Erythroblast (primary cell): ENCODE results near the gene FAM3B.
A peak's percentile ranks its signal among the peaks of the same experiment; 100 is the strongest.
"Not testable (repeated sequence)": the region's sequence is repeated elsewhere in the genome, so short reads cannot be mapped to it uniquely, and the experiment has no call there.

ENCODE experiments used
- DNase-seq, 2 experiments: peaks; one replicate each; lab custom pipeline; 2025; lab: John Stamatoyannopoulos, UW
- GATA1 ChIP-seq: IDR thresholded peaks from 2 replicates; pipeline ENCODE4 v1.6.1; 2011; ENCODE audit warnings: low read depth, mild to moderate bottlenecking, control low read depth, low read length, moderate library complexity
- POLR2A ChIP-seq: IDR thresholded peaks from 2 replicates; pipeline ENCODE4 v1.6.1; 2011; ENCODE audit warnings: mild to moderate bottlenecking, low read length

FAM3B gene

DNA sequence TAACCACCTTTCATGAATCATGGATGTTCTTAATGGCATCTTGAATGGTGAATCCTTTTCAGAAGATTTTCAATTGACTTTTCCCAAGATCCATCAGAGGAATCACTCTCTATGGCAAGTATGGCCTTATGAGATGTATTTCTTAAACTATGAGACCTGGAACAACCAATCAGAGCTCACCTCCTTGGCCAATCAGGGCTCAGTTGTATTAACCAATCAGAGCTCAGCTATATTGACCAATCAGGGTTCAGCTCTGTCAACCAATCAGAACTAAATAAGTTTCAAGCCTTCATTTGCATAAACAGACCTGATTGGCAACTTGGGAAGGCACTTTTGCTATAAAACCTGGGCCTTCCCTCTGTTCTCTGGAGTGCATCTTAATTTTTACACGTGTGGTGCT lies 13.6 kb upstream of the FAM3B start:
- no peak for TF ChIP-seq POLR2A
- no peak for TF ChIP-seq GATA1
- peak in 1 of 2 experiments; percentile 4 for DNase-seq

DNA sequence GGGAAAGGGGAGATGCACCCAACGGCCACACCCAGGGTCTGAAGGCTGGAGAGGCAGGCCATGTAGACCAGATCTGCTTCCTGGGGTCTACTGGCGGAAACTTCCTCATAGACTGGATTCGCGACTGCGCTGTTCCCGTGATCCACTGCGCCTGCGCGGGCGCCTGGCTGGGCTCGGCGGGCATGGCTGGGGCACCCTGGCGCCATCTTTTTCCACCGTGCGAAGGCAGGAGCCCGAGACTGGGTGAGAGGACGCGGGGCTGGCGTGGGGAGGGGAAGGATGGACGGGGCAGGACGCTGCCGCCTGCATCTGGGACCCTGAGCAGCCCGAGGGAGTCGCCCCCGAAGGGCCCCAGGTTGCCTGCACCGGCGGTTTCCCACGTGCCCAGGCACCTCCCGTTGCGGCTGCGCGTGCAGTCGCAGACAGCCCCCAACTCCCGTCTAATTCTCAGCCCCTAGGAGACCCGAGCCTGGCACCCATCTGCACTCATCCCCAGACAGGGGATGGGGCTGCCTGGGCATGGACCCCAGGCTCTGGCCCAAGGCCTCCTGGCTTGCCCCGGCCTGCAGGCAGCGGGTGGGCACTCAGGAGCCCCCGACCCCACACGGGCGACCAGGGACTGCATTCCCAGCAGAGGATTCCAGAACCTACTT lies 12.4 kb upstream of the FAM3B start:
- TF ChIP-seq POLR2A (no peak), GATA1 (no peak)
- no peak for DNase-seq

DNA sequence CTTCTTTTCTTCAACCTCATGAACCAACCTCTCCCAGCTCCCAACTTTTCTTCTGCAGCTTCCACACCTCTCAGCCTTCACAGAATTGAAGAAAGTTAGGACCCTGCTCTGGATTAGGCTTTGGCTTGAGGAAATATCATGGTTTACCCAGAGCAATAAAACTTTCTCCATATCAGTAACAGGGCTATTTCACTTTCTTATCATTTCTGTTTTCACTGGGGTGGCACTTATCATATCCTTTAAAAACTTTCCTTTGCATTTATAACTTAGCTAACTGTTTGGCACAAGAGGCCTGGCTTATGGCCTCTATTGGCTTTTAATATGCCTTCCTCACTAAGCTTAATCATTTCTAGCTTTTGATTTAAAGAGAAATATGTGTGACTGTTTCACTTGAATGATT lies 9.4 kb upstream of the FAM3B start:
- TF ChIP-seq POLR2A (no peak), GATA1 (no peak)
- DNase-seq, result no peak

DNA sequence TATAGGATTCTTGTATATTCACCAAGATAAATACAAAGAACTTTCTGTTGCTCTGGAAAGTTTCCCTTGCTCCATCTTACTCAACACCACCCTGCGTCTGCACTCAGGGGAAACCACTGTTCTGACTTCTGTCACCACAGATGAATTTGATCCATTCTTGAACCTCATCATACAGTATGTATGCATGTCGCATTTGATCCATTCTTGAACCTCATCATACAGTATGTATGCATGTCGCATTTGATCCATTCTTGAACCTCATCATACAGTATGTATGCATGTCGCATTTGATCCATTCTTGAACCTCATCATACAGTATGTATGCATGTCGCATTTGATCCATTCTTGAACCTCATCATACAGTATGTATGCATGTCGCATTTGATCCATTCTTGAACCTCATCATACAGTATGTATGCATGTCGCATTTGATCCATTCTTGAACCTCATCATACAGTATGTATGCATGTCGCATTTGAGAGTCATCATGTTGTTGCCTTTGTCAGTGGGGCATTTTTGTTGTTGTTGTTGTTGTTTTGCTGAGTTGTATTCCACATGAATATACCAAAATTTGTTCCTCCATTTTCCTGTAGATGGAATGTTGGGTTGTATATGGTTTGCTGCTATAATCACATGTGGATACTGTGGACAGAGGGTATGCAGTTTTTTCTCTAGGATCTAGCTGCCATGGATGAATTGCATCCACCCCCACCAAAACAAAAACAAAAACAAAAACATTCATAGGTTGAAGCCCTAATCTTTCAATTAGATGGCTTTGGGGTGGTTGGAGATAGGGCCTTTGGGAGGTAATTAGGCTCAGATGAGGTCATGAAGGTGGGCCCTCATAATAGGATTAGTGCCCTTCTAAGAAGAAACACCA lies 3.1 kb upstream of the FAM3B start:
- DNase-seq, result not testable (repeated sequence)

DNA sequence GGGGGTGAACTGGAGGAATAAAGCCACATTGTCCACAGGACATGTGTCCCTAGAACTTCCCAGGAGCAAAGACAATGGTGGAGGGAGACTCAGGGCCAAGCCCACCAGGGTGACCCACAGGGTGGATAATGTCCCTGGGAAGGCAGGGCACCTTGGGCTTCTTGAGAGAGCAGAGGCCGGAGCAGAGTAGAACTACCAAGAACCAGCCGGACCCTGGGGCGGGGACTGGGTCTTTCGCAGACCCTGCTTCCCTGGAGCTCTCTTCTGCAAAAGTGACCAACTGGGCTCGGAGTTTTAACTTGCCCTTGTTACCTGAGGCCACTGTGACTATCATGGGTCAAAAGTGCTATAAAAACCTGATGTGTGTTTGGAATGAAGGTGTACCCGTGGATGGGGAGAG lies 875 bp upstream of the FAM3B start:
- DNase-seq, result no peak
- TF ChIP-seq GATA1 (no peak), POLR2A (no peak)

DNA sequence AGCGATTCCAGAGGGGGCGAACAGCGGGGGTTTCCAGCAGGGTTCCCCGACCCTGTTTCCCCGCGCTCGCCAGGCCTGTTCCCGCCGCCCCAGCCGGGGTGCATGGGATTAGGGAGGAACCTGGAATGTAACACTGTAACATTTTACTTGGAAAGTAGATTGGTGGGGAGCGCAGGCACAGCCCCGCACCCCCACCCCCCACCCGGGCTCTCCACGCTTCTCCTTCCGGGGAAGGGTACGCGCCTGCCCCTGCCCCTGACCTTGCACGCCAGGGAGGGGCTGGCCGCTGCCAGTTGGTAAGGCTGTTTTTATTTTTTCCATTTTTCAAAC lies 427 bp downstream of the FAM3B start:
- no peak for DNase-seq
- TF ChIP-seq GATA1 (no peak), POLR2A (no peak)

DNA sequence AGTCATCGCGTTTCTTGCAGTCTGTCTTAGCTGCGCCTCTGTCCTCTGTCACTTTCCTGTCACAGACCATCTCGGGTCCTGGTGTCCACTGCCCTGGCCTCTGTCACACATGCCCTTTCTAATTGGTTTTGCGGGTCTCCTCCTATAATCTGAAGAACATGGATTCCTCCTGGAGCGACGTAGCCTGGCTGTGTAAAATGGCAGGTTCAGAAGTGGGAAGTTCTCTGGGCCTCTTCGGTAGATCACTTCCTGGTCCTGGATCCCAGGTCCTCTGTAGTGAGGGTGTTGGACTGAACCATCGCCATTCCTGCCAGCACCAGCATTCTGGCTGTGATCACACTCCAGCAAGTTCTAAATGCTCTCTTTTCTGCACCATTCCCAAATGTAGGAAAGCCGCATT lies 857 bp downstream of the FAM3B start:
- TF ChIP-seq POLR2A (no peak), GATA1 (no peak)
- no peak for DNase-seq

DNA sequence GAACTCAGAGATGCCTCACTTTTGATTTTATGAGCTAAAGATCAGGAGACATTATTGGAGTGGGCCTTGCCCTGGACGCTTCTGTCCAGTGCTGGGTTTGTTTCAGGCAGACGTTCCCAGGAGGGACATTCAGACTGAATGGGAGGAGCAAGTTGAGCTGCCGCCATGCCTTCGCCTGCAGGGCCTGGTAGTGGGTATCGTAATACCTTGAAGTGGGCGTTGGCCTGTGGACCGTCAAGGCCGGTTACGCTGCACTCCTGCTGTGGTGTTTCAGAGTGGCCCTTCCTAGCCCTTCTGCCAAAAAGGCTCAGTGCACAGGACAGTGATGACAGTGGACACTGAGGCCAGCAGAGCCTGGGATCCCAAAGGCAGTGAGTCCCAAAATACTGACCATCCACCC lies 1.6 kb downstream of the FAM3B start:
- no peak for DNase-seq
- TF ChIP-seq POLR2A, result no peak
- no peak for TF ChIP-seq GATA1

DNA sequence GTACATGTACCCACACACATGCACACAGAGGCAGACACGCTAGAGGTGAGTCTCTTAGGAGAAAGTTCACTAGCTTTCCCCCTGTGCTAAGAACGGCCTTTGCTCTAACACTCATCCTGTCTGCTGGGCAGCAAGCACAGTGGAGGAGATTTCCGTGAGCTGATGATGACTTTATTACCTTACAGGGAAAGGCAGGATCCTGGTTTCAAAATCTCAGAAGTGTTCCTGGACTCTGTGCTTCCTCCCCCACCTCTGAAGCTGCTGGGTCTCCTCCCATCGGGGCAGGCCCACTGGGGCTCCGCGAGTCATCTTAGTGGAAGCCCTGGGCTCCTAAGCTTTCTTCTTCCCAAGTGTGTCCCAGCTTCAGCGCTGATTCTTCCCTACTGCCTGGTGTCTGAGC lies 2.7 kb downstream of the FAM3B start:
- no peak for TF ChIP-seq GATA1
- no peak for TF ChIP-seq POLR2A
- DNase-seq, result no peak

DNA sequence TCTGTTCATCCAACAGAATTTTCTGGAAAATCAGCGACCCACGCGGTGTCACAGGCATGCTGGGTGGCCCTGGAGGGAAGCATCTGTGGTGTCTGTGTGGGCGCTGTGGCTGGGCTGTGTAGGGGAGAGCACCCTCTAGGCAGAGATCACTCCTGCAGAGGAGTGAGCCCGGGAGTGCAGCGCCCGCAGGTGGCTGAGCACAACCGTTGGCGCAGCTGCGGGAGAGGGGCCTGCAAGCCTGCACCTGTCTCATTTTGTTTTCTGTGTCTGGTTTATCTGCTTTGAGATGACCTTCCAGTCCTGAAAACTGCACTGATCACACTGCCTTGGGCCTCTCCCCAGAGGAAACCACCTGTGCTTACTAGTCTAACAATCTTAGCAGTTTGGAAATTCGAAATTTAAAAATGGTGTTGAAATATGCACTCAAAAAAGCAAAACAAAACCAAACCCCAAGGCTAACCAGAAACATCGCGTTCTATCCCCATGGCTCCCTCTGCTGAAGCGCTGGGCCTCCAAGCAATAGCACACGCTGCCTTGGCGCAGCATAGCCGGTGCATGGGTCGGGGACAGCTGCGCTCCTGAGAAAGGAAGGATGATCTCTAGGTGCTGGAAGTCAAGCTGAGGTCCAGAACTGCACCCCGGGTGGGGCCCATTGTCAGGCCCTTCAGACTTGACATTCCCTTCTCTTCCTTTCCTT lies 4.8 kb downstream of the FAM3B start:
- DNase-seq, result no peak
- no peak for TF ChIP-seq GATA1

DNA sequence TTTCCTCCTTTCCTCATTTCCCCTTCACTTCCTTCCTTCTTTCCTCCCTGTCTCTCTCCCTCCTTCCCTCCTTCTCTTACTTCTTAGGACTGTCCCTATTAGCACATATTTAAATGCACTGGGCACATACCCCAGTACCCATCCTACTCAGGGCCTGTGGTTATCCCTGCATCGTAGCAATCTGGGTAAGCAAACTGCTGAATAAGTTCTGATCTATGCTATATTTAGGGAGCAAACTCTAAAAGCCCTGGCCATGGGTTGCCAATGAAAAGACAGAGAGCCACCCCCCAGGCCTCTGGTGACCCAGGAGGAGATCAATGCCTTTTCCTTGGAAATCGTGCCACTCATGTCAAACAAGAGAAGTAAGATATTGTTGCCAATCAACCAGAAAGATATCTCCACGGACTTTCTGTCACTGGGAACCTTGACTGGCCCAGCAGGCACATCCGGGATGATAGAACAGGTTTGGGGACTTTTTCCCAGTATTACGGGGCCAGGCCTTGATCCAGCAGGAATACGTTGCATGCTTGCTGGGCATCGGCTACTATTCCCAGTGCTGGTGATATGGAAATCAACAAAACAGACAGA lies 5.4 kb downstream of the FAM3B start:
- TF ChIP-seq POLR2A, result no peak
- no peak for TF ChIP-seq GATA1
- DNase-seq, result no peak

DNA sequence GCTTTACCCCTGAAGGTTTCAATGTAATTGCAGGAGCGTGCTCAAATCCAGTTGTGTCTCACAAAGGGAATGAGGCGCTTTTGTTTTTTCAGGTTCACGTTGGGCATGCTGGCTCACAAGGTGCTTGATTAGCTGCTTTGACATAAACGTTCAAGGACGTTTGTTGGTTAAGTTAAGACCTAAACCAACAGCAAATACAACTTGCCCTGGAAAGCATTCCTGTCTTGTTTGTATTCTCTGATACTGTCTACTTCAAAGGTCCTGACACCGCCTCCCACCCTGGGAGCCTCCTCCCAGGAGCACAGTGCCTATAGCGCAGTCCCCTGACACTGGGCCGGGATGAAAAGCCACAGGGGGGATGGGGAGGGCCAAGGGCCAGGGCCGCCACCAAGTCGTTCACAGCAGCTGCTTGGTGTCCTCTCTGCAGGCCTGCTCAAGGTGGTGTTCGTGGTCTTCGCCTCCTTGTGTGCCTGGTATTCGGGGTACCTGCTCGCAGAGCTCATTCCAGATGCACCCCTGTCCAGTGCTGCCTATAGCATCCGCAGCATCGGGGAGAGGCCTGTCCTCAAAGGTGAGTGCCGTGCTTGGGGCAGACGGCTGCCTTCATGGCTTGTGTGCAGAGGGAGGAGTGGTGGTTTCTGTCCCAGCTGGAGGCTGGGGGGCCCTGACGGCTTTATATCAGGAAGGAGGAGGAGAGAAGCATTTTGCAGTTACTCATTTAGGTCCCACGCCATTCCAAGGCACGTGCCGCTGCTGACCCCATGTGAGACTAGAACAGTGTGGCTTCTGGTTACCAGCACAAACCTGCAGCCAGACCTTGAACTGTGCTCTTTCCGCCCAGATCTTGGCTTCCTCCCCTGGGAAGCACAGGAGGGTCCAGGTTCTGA lies 6.1 kb downstream of the FAM3B start:
- DNase-seq, result no peak
- TF ChIP-seq GATA1 (no peak), POLR2A (no peak)

DNA sequence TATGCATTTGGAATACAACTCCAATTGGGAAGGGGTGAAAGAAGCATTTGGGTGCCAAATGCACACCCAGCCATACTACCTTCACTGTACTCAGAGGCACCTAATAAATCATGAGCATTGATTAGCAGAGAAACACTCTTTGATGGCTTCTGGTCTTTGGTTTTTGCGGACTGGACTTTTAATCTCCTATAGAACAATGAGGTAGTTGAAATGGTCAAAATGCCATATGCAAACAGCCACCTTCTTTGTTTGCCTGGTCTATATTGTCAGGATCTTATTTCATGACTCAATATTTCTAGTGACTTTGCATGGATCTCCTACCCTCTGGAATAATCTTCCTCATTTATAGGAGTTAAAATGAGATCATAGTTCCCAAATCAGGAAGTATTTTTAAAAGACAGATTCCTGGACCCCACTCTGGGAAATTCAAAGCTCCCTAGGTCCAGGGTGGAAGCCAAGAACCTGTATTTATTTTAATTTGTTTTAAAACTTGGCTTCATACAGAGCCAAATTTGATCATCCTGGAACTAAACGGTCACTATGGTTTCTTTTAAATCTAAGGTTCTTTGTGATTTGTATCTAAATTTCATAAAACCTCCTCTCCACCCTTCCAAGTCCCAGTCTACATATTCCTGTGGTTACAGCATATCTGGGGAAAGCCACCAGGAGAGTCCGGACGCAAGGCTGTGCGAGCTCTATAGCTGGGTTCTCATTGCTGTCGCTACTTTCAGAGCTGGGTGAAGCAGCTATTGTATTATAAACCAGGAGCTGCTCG lies 8.7 kb downstream of the FAM3B start:
- no peak for DNase-seq
- TF ChIP-seq POLR2A (no peak), GATA1 (no peak)
